ENCODE measurements around the gene ADAMTS20.
"Not testable (repeated sequence)": the region's sequence is repeated elsewhere in the genome, so short reads cannot be mapped to it uniquely, and the experiment has no call there.

Gene ADAMTS20

GRCh38 chr12:43361031-43361710, 190.8 kb downstream of the ADAMTS20 start:
- DNase-seq = no peak

GRCh38 chr12:43360001-43360400, 192.0 kb downstream of the ADAMTS20 start:
- not testable (repeated sequence) for DNase-seq

GRCh38 chr12:43357141-43357540, 194.9 kb downstream of the ADAMTS20 start:
- DNase-seq = no peak

- no peak for DNase-seq
Observed at GRCh38 chr12:43352001-43352400, 200.0 kb downstream of the ADAMTS20 start.

- DNase-seq = no peak
Observed at GRCh38 chr12:43349863-43350262, 202.1 kb downstream of the ADAMTS20 start.

- DNase-seq = no peak
Observed at GRCh38 chr12:43348221-43348620, 203.8 kb downstream of the ADAMTS20 start.

- DNase-seq = no peak
Observed at GRCh38 chr12:43347026-43347425, 205.0 kb downstream of the ADAMTS20 start.

- no peak for DNase-seq
Observed at GRCh38 chr12:43345023-43345422, 207.0 kb downstream of the ADAMTS20 start.

GRCh38 chr12:43341785-43342313, 210.2 kb downstream of the ADAMTS20 start:
- not testable (repeated sequence) for DNase-seq

GRCh38 chr12:43338848-43339526, 213.0 kb downstream of the ADAMTS20 start:
- peak; percentile 65 for DNase-seq

- no peak for DNase-seq
Observed at GRCh38 chr12:43337571-43338444, 214.2 kb downstream of the ADAMTS20 start.

- DNase-seq = no peak
Observed at GRCh38 chr12:43336962-43337555, 214.9 kb downstream of the ADAMTS20 start.

GRCh38 chr12:43333644-43334043, 218.4 kb downstream of the ADAMTS20 start:
- DNase-seq = no peak

GRCh38 chr12:43332977-43333640, 218.9 kb downstream of the ADAMTS20 start:
- DNase-seq = peak; percentile 89

GRCh38 chr12:43331935-43332334, 220.1 kb downstream of the ADAMTS20 start:
- DNase-seq = no peak

GRCh38 chr12:43329375-43329774, 222.6 kb downstream of the ADAMTS20 start:
- no peak for DNase-seq

- DNase-seq = no peak
Observed at GRCh38 chr12:43325786-43326185, 226.2 kb downstream of the ADAMTS20 start.

GRCh38 chr12:43320281-43320680, 231.7 kb downstream of the ADAMTS20 start:
- DNase-seq = no peak

- no peak for DNase-seq
Observed at GRCh38 chr12:43318021-43318420, 234.0 kb downstream of the ADAMTS20 start.

GRCh38 chr12:43317156-43317555, 234.8 kb downstream of the ADAMTS20 start:
- DNase-seq = no peak

- DNase-seq = no peak
Observed at GRCh38 chr12:43316520-43316919, 235.5 kb downstream of the ADAMTS20 start.

GRCh38 chr12:43315961-43316360, 236.0 kb downstream of the ADAMTS20 start:
- DNase-seq = no peak

All from NCI-H226 (cell line).